PC-9 (cell line): ENCODE data around the gene APCDD1L.

Experiments
- CTCF ChIP-seq: fragments of 200-600 bp; sonication (generic); conservative IDR thresholded peaks from 2 replicates; pipeline ENCODE4 v1.6.1; 2017; ENCODE audit warnings: mixed run types, antibody characterized with exemption, mild to moderate bottlenecking, moderate library complexity
- EZH2 ChIP-seq: fragments of 200-600 bp; sonication (generic); IDR thresholded peaks from 2 replicates; pipeline ENCODE4 v1.8.0; 2017; ENCODE audit warnings: antibody characterized with exemption, low read depth

- TF ChIP-seq EZH2 (no peak), CTCF (no peak)
These were observed 41.5 kb downstream of the APCDD1L start for GRCh38 chr20:58473453-58474425.
